ENCODE measurements around the gene REV1.
"Not testable (repeated sequence)": the region's sequence is repeated elsewhere in the genome, so short reads cannot be mapped to it uniquely, and the experiment has no call there.

The REV1 gene

GRCh38 chr2:99485411-99485810 lies 4.4 kb downstream of the REV1 start:
- no peak for DNase-seq

DNA sequence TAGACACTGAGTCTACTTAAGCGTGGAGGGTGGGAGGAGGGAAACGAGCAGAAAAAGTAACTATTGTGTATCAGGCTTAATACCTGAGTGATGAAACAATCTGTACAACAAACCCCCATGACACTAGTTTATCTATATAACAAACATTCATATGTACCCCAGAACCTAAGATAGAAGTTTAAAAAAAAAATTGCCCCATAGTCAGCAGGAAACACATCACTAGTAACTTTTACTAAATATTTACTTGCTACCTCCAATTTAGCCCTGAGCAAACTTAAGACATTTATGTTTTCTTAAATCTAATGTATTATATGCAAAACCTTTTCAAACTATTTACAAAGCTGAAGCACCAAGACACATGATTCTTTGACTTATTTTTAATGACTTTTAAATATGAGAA lies 5.6 kb downstream of the REV1 start:
- no peak for DNase-seq

DNA sequence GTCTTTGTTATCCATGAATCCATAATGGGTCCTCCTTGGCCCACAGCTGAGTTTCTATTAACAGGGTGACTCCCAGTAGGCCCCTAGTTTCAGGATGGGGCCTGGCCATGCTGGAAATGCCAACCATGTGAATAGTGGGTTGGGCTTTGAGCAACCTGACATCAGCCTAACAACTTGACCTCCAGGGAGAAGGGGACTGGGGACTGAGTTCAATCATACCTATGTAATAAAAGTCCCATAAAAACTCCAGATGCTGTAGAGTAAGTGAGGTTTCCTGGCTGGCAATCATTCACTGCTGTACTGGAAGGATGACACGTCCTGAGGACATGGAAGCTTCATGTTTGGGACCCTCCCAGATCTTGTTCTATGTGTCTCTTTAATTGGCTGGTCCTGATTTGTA lies 7.9 kb downstream of the REV1 start:
- DNase-seq, result no peak

- DNase-seq, result no peak
These were observed 8.3 kb downstream of the REV1 start for GRCh38 chr2:99481527-99481926.

- DNase-seq, result no peak
These were observed 9.4 kb downstream of the REV1 start for GRCh38 chr2:99480390-99480789.

DNA sequence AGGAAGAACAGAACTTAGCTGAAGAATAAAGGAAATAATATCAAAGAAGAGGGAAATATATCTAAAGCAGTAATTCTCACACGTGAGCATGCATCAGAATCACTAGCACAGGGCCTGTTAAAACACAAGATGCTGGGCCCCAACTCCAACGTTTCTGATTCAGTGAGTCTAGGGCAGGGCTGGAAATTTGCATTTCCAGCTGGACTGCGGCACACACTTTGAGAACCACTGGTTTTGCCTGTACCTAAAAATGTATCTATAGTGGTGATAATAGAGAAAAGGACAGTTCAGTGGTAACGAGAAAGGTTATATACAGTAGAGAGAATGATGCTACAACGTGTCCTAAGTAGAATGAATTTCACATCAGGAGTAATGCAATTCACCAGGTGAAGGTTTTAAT lies 11.2 kb downstream of the REV1 start:
- no peak for DNase-seq

GRCh38 chr2:99477054-99477453 lies 12.8 kb downstream of the REV1 start:
- no peak for DNase-seq

DNA sequence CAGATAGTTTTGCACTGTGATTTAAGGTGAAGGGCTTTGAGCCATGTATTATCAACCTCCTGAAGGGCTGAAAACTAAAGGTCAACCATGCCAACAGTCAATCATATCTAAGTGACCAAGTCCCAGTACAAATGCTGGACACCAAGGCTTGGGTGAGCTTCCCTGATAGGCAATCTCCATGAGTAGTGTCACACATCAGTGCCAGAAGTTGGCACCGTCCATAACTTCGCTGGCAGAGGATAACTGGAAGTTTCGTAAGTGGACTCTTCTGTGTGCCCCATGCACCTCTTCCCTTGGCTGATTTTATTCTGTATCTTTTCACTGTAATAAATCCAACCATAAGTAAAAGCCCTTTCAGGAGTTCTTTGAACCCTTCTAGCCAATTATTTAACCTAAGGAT lies 13.2 kb downstream of the REV1 start:
- no peak for DNase-seq

DNA sequence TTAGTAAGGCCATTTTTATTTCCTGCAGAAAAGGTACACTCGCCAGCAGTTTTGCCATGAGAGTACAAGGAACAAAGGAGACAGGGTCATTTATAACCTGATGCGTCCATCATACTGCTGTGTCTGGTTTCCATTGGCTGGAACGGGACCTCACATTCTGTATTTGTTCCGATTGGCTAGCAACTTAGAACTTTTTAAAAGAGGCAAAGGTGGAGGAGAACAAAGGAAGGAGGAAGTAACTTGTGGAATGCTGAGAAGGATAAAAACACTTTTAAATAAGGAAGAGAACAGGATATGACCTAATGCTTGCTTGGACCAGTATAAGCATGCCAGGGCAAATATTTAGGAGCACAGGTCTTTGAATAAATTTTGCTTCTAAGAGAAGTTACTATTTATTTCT lies 14.7 kb downstream of the REV1 start:
- not testable (repeated sequence) for DNase-seq

GRCh38 chr2:99473518-99474083 lies 16.2 kb downstream of the REV1 start:
- no peak for DNase-seq

DNA sequence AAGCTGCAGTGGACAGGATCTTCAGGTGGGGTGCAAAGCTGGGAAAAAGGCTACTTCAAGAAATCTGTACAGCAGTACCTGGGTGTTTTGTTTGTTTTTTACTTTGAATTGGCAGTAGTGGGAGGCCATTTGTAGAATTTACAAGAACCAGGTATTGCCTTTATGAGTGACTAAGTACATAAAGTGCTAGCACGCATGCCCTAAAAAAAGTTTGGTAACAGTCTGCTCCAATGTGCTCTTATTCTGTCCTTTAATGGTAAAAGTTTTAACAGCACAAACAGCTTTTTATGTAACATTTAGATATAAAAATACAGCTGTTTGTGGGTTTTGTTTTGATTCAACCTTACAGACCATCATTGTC lies 17.2 kb downstream of the REV1 start:
- no peak for DNase-seq

DNA sequence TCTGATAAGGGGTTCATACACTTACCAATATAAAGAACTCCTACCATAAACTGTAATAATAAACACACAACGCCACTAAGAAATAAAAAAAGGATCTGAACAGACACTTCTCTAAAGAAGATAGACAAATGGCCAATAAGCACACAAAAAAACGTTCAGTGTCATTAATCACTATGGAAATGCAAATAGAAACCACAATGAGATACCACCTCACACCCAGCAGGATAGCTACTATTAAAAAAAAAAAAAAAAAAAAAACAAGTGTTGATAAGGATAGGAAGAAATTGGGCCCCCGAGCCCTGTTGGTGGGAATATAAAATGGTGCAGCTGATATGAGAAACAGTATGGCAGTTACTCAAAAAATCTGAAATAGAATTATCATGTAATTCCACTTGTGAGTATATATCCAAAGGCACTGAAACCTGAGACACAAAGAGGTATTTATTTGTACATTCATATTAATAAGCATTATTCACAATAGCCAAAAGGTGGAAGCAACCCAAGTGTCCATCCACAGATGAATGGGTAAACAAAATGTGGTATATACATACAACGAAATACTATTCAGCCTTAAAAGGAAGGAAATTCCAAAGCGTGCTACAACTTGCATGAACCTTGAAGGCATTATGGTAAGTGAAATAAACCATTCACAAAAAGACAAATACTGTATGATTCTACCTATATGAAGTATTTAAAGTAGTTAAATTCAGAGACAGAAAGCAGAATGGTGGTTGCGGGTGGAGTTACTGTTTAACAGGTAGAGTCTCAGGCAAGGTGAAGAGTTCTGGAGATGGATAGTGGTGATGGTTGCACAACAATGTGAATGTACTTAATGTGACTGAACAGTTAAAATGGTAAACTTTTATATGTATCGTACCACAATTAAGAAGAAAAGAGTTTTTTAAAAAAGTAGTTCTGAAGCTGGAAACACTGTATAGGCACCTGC lies 17.9 kb downstream of the REV1 start:
- DNase-seq, result no peak

- DNase-seq, result no peak
These were observed 18.9 kb downstream of the REV1 start for GRCh38 chr2:99470957-99471356.

- DNase-seq, result not testable (repeated sequence)
These were observed 19.4 kb downstream of the REV1 start for GRCh38 chr2:99470459-99470858.

DNA sequence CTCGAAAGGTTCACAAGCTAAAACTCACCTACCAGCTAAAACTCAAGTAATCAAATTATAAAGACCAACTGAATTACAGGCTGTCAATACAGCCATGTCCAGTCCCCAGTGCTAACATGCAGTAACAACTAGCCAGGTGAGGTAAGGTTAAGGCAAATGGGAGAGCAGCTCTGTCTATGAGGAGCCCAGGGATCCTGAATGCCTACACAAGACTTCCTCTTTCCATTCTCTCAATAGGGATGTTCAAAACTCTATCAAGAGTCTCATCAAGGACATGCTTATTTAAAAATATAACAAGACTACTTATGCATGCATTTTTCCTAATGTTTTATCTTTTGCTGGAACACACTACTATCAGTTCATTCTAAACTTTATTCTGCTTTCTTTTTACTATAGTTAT lies 20.4 kb downstream of the REV1 start:
- DNase-seq, result no peak

GRCh38 chr2:99468155-99468554 lies 21.7 kb downstream of the REV1 start:
- DNase-seq, result no peak

DNA sequence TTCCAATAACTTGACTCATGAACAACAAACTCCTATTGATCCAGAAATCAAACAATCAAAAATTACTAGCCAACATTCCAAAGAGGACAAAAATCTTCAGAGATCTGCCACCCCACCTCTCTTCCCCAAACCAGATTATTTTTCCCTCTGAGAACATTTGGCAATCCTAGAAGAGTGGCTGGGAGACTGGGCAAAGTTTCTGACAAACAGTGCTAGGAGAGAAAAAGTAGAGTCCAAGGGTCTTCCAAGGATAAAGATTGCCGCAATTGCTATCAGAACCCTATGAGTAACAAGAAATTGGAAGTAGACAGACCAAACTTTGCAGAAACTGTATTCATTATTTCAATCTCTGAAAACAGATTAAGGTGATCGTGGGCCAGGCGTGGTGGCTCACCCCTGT lies 22.4 kb downstream of the REV1 start:
- DNase-seq, result no peak

DNA sequence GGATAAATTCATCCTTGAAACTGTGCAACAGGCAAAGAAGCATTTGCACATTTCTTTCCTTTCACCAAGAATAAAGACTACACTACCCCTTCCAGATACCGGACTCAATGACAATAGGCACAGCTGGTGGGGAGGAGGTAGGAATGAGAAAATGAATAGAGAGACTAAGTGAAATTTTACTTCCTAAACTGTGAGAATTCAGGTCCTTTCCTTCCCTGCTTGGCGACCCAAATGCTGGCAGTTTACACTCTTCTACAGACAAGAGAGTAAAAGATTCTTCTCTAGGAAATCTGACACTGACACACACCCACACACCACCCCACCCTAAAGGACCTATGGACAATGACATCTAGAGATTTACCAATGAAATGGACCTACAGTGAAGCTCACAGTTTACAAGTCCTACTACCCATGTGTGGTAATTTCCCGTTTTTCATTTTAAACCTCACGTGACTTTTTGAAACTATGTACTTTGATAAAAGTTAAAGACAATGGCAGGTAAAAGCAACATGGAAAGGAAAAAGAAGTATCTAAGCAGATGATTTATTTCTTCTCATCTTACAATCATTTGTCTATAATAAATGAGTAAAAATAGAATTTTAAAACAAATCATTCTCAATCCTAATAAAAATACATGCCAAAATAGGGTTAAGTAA lies 27.9 kb downstream of the REV1 start:
- no peak for DNase-seq

DNA sequence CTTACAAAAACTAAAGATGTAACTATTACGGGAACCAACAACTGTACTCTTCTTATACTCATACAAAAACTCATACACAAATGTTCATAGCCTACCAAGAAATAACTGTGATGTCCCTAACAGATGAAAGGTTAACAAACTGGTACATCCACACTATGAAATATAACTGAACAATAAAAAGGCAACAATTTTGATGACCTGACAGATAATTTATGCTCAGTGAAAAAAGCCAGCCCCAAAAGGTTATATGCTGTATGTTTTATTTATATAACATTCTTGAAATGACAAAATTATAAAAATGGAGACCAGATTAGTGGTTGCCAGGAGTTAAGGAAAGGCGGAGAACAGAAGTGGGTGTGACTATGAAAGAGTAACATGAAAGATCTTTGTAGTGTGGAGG lies 31.3 kb downstream of the REV1 start:
- no peak for DNase-seq

GRCh38 chr2:99451686-99452085 lies 38.1 kb downstream of the REV1 start:
- no peak for DNase-seq

- DNase-seq, result no peak
These were observed 38.5 kb downstream of the REV1 start for GRCh38 chr2:99451280-99451679.

- DNase-seq, result no peak
These were observed 39.6 kb downstream of the REV1 start for GRCh38 chr2:99450199-99450598.

- no peak for DNase-seq
These were observed 41.3 kb downstream of the REV1 start for GRCh38 chr2:99448556-99448955.

DNA sequence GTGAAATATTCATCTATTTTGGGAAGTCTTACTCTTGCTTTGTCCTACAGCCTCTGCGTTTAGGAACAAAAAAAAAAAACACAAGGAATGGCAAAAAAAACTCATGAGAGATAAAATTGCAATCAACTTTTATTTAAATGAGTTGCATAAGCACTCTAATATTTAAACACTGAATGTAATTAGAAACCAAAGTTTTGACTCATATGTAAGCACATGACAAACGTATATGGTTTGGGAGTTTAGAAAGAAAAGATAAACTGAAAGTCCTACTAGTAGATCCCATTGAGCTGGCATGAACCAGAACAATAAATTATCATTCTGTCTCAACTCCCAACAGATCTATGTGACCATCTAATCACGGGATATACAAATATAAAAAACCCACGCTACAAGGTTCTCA lies 44.8 kb downstream of the REV1 start:
- no peak for DNase-seq

All from cerebellar nuclear complex (tissue), 1 donor.